Neural cell (in vitro differentiated cells): ENCODE results near the gene COG8. TPM values are rescaled to one million over a fixed set of nuclear protein-coding genes. Genes with fewer than 3 reads are reported as not detected.

ENCODE experiments used
- H2AFZ ChIP-seq: fragments of 200-600, 300-800 bp; sonication (generic), shearing (Covaris generic); 2 replicates; pipeline ENCODE4 v1.6.0; 2014; ENCODE audit warnings: low read depth, mild to moderate bottlenecking, antibody characterized with exemption, low read length, moderate library complexity
- H3F3A ChIP-seq: fragments of 200-600 bp; shearing (Covaris generic); 2 replicates; pipeline ENCODE4 v1.6.1; 2016; ENCODE audit warnings: mild to moderate bottlenecking, moderate library complexity, mixed read lengths, antibody characterized with exemption, low read length; ENCODE audit not compliant: insufficient read depth, poor library complexity, severe bottlenecking
- H3K27ac ChIP-seq: fragments of 200-600, 300-800 bp; sonication (generic), shearing (Covaris generic); 2 replicates; pipeline ENCODE4 v1.5.1; 2014; ENCODE audit warnings: mild to moderate bottlenecking, low read length, moderate library complexity
- H3K27me3 ChIP-seq: fragments of 300-800, 200-600 bp; sonication (generic), shearing (Covaris generic); 2 replicates; pipeline ENCODE4 v1.6.0; 2014; ENCODE audit warnings: mild to moderate bottlenecking, low read depth, low read length, moderate library complexity; ENCODE audit not compliant: insufficient read depth
- H3K36me3 ChIP-seq: fragments of 300-800, 200-600 bp; sonication (generic), shearing (Covaris generic); 2 replicates; pipeline ENCODE4 v1.5.1; 2014; ENCODE audit warnings: mild to moderate bottlenecking, antibody characterized with exemption, low read length, moderate library complexity; ENCODE audit not compliant: insufficient read depth
- H3K4me2 ChIP-seq: fragments of 300-800, 200-600 bp; sonication (generic), shearing (Covaris generic); 2 replicates; pipeline ENCODE4 v1.6.0; 2014; ENCODE audit warnings: mild to moderate bottlenecking, low read length
- H3K4me3 ChIP-seq: fragments of 300-800, 200-600 bp; sonication (generic), shearing (Covaris generic); 2 replicates; pipeline ENCODE4 v1.5.1; 2014; ENCODE audit warnings: mild to moderate bottlenecking, low read length, moderate library complexity
- H3K79me2 ChIP-seq: fragments of 200-600 bp; shearing (Covaris generic); replicated peaks from 2 replicates; pipeline ENCODE4 v1.6.0; 2014; ENCODE audit warnings: mild to moderate bottlenecking, low read length, moderate library complexity; ENCODE audit not compliant: insufficient read depth
- H3K9ac ChIP-seq: fragments of 300-800, 200-600 bp; sonication (generic), shearing (Covaris generic); 2 replicates; pipeline ENCODE4 v1.6.1; 2016; ENCODE audit warnings: mild to moderate bottlenecking, low read length, mixed read lengths
- H3K9me2 ChIP-seq: fragments of 200-600 bp; shearing (Covaris generic); 2 replicates; pipeline ENCODE4 v1.6.1; 2016; ENCODE audit warnings: mild to moderate bottlenecking, low read length, mixed read lengths; ENCODE audit not compliant: insufficient read depth
- H3K9me3 ChIP-seq: fragments of 200-600, 300-800 bp; sonication (generic), shearing (Covaris generic); 2 replicates; pipeline ENCODE4 v1.6.1; 2016; ENCODE audit warnings: mild to moderate bottlenecking, mixed run types, low read length, moderate library complexity, mixed read lengths
- H4K20me1 ChIP-seq: fragments of 200-600 bp; shearing (Covaris generic); 2 replicates; pipeline ENCODE4 v1.6.1; 2016; ENCODE audit warnings: mild to moderate bottlenecking, mixed run types; ENCODE audit not compliant: insufficient read depth
- CTCF ChIP-seq: fragments of 450-650 bp; IDR thresholded peaks from 2 replicates; pipeline ENCODE4 v1.5.1; 2014; ENCODE audit warnings: antibody characterized with exemption, mild to moderate bottlenecking, moderate library complexity; ENCODE audit not compliant: poor library complexity, severe bottlenecking
- EP300 ChIP-seq: fragments of 450-650 bp; conservative IDR thresholded peaks from 2 replicates; pipeline ENCODE4 v1.6.1; 2014; ENCODE audit warnings: antibody characterized with exemption, mild to moderate bottlenecking, moderate library complexity; ENCODE audit not compliant: poor library complexity, severe bottlenecking
- EZH2 ChIP-seq: fragments of 200-600, 300-800 bp; shearing (Covaris generic), sonication (generic); IDR thresholded peaks from 2 replicates; pipeline ENCODE4 v1.6.1; 2014; ENCODE audit warnings: antibody characterized with exemption, low read length, borderline replicate concordance, mild to moderate bottlenecking; ENCODE audit not compliant: insufficient read depth, poor library complexity, severe bottlenecking
- MXI1 ChIP-seq: fragments of 450-650 bp; conservative IDR thresholded peaks from 2 replicates; pipeline ENCODE4 v1.6.1; 2014; ENCODE audit warnings: antibody characterized with exemption, mild to moderate bottlenecking; ENCODE audit not compliant: poor library complexity, severe bottlenecking
- POLR2AphosphoS5 ChIP-seq: IDR thresholded peaks from 2 replicates; pipeline ENCODE4 v1.6.1; 2012
- RAD21 ChIP-seq: fragments of 450-650 bp; conservative IDR thresholded peaks from 2 replicates; pipeline ENCODE4 v1.6.1; 2014; ENCODE audit warnings: antibody characterized with exemption, mild to moderate bottlenecking, moderate library complexity
- REST ChIP-seq: IDR thresholded peaks from 2 replicates; pipeline ENCODE4 v1.6.1; 2012; ENCODE audit warnings: borderline replicate concordance
- SMC3 ChIP-seq: fragments of 450-650 bp; conservative IDR thresholded peaks from 2 replicates; pipeline ENCODE4 v1.6.1; 2014; ENCODE audit warnings: antibody characterized with exemption, mild to moderate bottlenecking, moderate library complexity; ENCODE audit not compliant: poor library complexity
- TAF1 ChIP-seq: IDR thresholded peaks from 2 replicates; pipeline ENCODE4 v1.6.1; 2012; ENCODE audit warnings: low read depth
- polyA minus RNA-seq: library from RNA; depleted of rRNA, polyadenylated mRNA; stranded (reverse); fragments of >200 nt; gene quantifications from 2 replicates; pipeline ENCODE4 v1.2.3, GENCODE V29; 2014
- polyA plus RNA-seq: library from polyadenylated mRNA; depleted of rRNA; stranded (reverse); fragments of >200 nt; gene quantifications from 2 replicates; pipeline ENCODE4 v1.2.3, GENCODE V29; 2014

COG8 gene
- polyA plus RNA-seq = 27.8 and 44.4 TPM in 2 replicates
- 68.4 and 75.7 TPM in 2 replicates for polyA minus RNA-seq

- H3K27ac ChIP-seq = peak within 1 kb of the TSS; percentile 88
- H3K9ac ChIP-seq = peak within 1 kb of the TSS; percentile 87
- H3K9me3 ChIP-seq = no peaks in the 10 kb centered on the region
- H3K9me2 ChIP-seq = no peaks in the 10 kb centered on the region
- no peaks in the 10 kb centered on the region for H3F3A ChIP-seq
- H2AFZ ChIP-seq = peak within 1 kb of the TSS; percentile 76
- peak; percentile 45 for TF ChIP-seq SMC3
- TF ChIP-seq MXI1 = peak; percentile 98
- peak; percentile 89 for TF ChIP-seq REST
- peak; percentile 98 for TF ChIP-seq POLR2AphosphoS5
- TF ChIP-seq RAD21 = no peak
- TF ChIP-seq EP300 = peak; percentile 11
- TF ChIP-seq EZH2 = no peak
- peak; percentile 94 for TF ChIP-seq TAF1
- TF ChIP-seq CTCF = peak; percentile 98
- peaks cover 6% of the 10 kb centered on the region for H3K36me3 ChIP-seq
- peaks cover 24% of the 10 kb centered on the region for H3K79me2 ChIP-seq
- no peaks in the 10 kb centered on the region for H3K27me3 ChIP-seq
- peak within 1 kb of the TSS; percentile 99 for H3K4me3 ChIP-seq
- peak within 1 kb of the TSS; percentile 89 for H3K4me2 ChIP-seq
- H4K20me1 ChIP-seq = no peaks in the 10 kb centered on the region
Measured at GRCh38 chr16:69339289-69340094, at the start of gene COG8, which contains the start of gene NIP7. Gene COG8, minus strand, starts transcription at chr16:69339564. Its CDS starts 12 bp downstream, at chr16:69339552. Gene NIP7, plus strand, starts transcription at chr16:69339772. Its CDS starts 58 bp downstream, at chr16:69339830.

- Histone ChIP-seq H3F3A (no peaks in the 10 kb centered on the region), H3K9me2 (no peaks in the 10 kb centered on the region), H3K79me2 (peaks cover 17% of the 10 kb centered on the region), H4K20me1 (no peaks in the 10 kb centered on the region), H3K4me2 (no peak overlapping the region), H3K27ac (no peak overlapping the region), H3K36me3 (no peaks in the 10 kb centered on the region), H3K9me3 (no peaks in the 10 kb centered on the region), H3K27me3 (no peaks in the 10 kb centered on the region), H3K4me3 (peak overlapping the region; percentile 70), H3K9ac (no peak overlapping the region), H2AFZ (peak overlapping the region; percentile 24)
- TF ChIP-seq CTCF (no peak), TAF1 (no peak)
Measured at GRCh38 chr16:69386596-69386995, 47.2 kb upstream of the COG8 start.
